ENCODE data around the gene ETV1. TPM values are rescaled to one million over a fixed set of nuclear protein-coding genes. Genes with fewer than 3 reads are reported as not detected.

Gene ETV1
- total and polyA plus RNA-seq, 8 donors = 1.4 to 8.5 (median 2.9) TPM

DNA sequence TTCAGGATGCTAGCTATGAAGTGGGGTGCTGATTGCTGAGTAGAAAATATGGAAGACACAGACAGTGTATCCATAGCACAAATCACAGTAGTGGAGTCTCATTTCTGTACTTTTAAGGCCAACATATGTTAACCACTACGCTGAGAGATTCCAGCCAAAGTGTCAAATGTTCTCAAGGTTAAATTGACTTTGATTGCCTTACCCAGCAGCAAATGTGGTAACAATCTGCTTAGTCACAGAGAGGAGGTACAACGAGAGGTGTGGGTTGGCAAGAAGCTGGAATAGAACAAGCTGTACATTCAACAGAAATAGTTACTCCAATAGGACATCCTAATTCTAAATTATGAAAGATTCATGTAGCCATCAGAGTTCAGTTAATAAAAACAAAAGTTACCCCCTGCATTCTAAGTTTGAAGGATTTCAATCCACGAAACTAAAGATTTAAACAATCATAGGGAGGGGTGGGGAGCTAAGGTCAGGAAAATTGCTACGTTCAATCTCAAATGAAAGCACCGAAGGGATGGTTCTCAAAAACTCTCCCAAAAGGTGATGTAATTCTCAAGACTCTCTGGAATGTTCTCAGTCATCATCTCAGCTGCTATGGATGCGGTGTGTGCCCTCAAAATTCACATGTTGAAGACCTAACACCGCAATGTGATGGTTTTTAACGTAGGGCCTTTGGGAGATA is 137.0 kb downstream of the ETV1 start:
- TF ChIP-seq, protein P1, sequence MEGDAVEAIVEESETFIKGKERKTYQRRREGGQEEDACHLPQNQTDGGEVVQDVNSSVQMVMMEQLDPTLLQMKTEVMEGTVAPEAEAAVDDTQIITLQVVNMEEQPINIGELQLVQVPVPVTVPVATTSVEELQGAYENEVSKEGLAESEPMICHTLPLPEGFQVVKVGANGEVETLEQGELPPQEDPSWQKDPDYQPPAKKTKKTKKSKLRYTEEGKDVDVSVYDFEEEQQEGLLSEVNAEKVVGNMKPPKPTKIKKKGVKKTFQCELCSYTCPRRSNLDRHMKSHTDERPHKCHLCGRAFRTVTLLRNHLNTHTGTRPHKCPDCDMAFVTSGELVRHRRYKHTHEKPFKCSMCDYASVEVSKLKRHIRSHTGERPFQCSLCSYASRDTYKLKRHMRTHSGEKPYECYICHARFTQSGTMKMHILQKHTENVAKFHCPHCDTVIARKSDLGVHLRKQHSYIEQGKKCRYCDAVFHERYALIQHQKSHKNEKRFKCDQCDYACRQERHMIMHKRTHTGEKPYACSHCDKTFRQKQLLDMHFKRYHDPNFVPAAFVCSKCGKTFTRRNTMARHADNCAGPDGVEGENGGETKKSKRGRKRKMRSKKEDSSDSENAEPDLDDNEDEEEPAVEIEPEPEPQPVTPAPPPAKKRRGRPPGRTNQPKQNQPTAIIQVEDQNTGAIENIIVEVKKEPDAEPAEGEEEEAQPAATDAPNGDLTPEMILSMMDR (IDR thresholded peaks at IDR 0.05) = no peak

DNA sequence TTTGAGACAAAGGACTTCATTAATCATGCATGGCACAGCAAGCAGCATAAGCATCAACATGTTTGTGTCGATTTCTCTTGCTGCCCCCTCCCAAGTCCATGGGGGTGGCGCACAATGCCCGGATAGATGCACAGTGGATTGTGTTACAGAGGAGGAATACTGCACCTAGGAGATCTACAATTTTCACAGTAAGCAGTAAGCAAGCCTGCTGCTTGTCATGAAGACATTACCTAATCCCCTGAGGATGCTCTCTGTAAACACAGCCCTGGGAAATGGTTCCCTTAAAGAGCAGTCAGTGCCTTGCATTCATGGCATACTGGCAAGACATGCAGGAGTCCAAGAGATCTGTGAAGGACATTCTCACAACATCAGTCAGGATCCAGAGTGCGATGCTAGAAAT is 137.7 kb downstream of the ETV1 start:
- TF ChIP-seq, protein P1 (IDR thresholded peaks at IDR 0.05) = no peak
- H3K36me3 ChIP-seq = no peaks in the 10 kb centered on the region
- H3K9me3 ChIP-seq = no peaks in the 10 kb centered on the region
- DNase-seq (no peak), ATAC-seq (peak in 1 of 4 donors; percentile 35), FAIRE-seq (no peak)
- H3K4me3 ChIP-seq = no peak overlapping the region
- H3K27me3 ChIP-seq = no peaks in the 10 kb centered on the region
- H3K27ac ChIP-seq = no peak overlapping the region
- H3K4me1 ChIP-seq = no peaks in the 10 kb centered on the region
- 71 to 72% methylated on average over 4 of the region's 4 CpGs for WGBS, 2 donors
- intact Hi-C loops (cut with DNase I) = no loop called here

More for the DNA sequence above, 137.0 kb downstream of the ETV1 start:
- DNase-seq (no peak), FAIRE-seq (no peak), ATAC-seq (no peak)
- Histone ChIP-seq H3K4me3 (no peak overlapping the region), H3K9me3 (no peaks in the 10 kb centered on the region), H3K36me3 (no peaks in the 10 kb centered on the region), H3K4me1 (no peaks in the 10 kb centered on the region), H3K27me3 (no peaks in the 10 kb centered on the region), H3K27ac (no peak overlapping the region)
- WGBS, 2 donors = 60 to 65% methylated on average over 8 of the region's 8 CpGs
- intact Hi-C loops (cut with DNase I) = no loop called here

DNA sequence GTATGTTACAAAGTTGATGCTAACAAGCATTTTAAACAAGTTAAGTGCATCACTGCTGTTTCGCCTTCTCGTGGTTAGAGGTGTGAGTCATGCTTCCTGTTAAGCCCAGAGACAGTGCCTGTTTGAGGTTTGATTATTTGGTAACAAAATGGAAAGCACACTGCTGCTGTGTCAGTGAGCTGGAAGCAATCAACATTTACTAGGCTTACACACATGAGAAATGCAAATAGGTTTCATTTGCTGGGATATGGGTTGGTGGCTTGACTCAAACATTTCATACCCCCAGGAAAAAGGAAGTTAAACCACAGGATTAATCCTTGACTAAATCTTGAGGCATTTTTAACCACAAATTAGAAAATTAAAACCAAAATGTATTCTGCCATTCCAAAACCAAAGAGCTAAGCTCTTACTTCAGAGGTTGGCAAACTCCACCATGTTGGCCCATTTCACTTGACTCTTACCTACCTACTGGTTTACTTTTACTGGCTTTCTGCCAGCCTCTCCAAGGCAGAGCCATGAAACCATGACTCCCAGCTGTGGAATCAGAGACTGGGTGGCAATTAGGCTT is 139.2 kb downstream of the ETV1 start:
- TF ChIP-seq, protein P1 (IDR thresholded peaks at IDR 0.05) = no peak
- H3K4me3 ChIP-seq = no peak overlapping the region
- H3K9me3 ChIP-seq = no peaks in the 10 kb centered on the region
- H3K4me1 ChIP-seq = no peaks in the 10 kb centered on the region
- no peak overlapping the region for H3K27ac ChIP-seq
- intact Hi-C loops (cut with DNase I) = no loop called here
- H3K27me3 ChIP-seq = no peaks in the 10 kb centered on the region
- WGBS, 2 donors = 46 to 54% methylated on average over 2 of the region's 2 CpGs
- peak in 1 of 6 donors; percentile 19 for DNase-seq
- FAIRE-seq = no peak
- H3K36me3 ChIP-seq = no peaks in the 10 kb centered on the region
- ATAC-seq = peak in 3 of 4 donors; percentile 72 to 93 (median 73)

- 71 to 82% methylated on average over 3 of the region's 3 CpGs for WGBS, 2 donors
- H3K27ac ChIP-seq = no peak overlapping the region
- no peak for FAIRE-seq
Observed at GRCh38 chr7:13849163-13849892, 140.1 kb downstream of the ETV1 start.

More at GRCh38 chr7:13849163-13849892, 140.1 kb downstream of the ETV1 start:
- intact Hi-C loops (cut with DNase I) = no loop called here
- Histone ChIP-seq H3K27me3 (no peaks in the 10 kb centered on the region), H3K4me3 (no peak overlapping the region), H3K4me1 (no peaks in the 10 kb centered on the region), H3K9me3 (no peaks in the 10 kb centered on the region), H3K36me3 (no peaks in the 10 kb centered on the region)
- TF ChIP-seq, protein P1 (IDR thresholded peaks at IDR 0.05) = no peak
- ATAC-seq = no peak
- no peak for DNase-seq

Data from pancreas (tissue), 10 donors.